ENCODE measurements around the gene ACSBG1.

The ACSBG1 gene

DNA sequence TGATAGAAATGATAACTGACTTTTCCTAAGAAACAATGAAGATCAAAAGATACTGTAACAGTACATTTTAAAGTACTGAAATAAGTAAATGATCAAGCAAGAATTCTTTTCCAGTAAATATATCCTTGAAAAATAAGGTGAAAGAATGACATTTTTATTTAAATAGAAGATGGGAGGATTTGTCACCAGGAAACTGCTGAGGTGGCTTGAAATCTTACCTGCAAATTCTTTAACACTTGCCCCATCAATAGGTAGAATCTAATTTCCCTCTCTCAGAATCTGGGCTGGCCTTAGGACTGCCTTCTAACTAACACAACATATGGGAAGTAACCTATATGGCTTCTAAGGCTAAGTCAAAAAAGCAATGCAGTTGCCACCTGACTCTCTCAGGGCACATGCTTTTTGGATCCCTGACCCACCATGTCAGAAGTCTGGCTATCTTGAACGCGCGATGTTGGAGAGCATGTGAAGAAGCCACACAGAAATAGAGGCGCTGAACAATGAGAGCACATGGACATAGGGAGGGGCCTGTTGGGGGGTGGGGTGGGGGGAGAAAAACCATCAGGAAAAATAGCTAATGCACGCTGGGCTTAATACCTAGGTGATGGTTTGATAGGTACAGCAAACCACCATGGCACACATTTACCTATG is 11.5 kb downstream of the ACSBG1 start:
- DNase-seq (ENCODE audit: low read depth) = no peak

DNA sequence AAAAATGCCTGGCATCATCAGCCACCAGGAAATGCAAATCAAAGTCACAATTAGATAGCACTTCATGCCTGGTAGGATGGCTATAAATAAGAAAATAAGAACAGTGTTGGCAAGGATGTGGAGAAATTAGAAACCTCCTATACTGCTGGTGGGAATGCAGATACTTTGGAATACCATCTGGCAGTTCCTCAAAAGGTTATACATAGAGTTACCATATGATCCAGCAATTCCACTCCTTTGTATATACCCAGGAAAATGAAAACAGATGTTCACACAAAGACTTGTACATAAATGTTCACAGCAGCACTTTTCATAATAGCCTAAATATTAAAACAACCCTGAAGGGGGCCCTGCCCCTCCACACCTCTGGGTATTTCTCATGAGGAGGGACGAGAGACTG is 13.7 kb downstream of the ACSBG1 start:
- no peak for DNase-seq (ENCODE audit: low read depth)

DNA sequence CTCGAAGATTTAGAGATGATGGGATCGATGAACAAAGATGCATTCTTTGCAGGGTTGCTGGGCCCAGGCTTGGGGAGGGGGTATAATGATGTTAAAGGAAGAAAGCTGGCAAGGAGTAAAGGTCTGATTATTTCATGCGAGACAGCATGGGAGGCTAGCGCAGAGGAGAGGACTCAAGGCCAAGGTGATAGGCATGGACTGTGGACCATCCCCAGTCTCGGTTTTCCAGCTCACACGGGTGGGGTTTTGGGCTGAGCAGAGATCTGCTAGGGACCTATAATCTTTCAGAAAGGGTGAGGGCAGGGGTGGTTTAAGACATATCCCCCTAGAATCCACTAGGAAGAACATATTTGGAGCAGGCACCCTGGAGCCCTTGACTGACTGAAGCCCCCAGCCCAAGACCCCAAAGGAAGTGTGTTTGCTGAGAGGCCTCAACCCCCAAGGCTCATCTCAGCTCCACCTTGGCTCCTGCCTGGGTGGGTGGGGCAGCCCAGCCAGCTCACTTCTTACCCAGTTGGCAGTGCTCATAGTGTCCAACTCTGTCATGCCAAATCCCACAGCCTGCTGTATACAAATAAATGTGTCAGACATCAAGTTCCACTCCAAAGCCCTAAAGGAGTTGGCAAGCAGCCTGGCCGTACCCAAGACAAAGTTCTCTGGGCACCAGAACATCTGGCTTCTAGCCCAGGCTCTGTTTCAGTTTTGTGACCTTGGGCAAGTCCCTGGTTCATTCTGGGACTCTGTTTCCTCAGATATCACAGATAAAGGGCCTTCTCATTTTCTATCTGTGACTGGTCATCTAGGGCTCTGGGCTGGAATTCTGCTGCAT is 17.9 kb downstream of the ACSBG1 start:
- DNase-seq (ENCODE audit: low read depth) = no peak

DNA sequence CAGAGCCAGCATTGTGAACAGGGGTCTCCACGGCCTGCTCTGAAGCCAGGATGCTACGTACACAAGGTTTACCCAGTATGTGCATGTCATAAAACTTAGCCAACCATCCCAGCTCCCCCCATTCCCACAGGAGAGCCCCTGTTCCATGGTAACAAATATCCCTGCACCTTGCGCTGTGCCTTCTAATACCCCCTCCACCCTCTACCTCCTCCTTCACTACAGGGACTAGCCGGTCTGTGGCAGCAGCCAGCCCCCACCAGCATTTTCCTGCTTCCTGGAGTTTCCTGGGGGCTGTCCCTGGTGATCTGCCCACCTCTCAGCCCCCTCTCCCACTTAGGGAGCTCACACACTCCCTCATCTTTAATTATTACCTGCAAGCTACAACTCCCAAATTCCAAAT is 20.4 kb downstream of the ACSBG1 start:
- no peak for DNase-seq (ENCODE audit: low read depth)

DNA sequence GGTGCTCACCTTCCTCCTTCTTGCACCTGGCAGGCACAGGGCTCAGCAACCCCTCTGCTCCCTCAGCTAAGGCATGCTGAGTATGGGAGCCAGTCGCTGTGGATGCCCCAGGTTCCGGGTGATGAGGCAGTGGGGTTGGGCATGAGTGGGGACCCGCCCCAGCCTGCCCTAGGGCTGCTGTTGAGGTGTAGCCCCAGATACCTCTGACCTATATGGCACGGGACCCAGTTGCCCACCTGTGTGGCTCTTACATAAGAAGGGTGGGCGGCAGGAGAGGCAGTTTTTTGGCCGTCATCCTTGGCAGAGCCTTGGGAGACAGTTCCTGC is 21.0 kb downstream of the ACSBG1 start:
- no peak for DNase-seq (ENCODE audit: low read depth)

DNA sequence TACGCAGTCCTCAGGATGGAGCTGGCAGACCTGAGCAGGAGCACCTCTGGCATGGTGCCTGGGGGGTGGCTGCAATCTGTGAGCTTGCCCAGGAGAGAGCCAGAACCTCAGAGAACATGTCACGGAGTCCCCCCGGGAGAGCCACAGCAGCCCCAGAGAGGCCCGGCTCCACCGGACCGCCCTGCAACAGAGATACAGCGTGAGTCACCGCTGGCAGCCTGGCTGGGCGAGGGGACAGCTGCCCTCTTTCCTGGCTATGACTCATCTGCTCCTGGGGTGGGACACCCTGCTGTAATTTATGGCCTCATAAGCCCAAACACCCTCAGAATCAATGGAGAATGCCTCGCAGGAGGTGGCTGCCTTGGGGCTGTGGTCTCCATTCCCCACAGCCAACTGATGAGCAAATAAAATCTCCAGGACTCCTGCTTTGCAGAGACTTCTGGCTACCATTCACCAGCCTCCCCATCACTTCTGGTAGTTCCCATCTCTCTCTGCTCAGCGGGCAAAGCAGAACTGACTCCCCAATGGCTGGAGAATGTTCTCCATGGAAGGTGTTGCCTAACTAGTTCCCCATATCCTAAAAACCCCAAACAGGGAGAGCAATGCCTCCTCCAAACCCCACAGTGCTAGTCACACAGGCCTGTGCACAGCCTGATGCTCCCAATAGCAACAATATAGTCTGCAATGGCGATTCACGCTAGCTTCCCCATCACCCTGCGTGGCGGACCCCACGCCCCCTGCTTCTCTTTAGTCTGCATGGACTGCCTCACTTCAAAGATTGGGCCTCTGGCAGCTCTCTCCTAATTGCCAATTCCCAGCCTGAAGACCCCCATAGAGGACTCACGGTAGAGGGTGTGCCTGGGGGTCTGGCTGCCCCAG is 21.6 kb downstream of the ACSBG1 start:
- no peak for DNase-seq (ENCODE audit: low read depth)

DNA sequence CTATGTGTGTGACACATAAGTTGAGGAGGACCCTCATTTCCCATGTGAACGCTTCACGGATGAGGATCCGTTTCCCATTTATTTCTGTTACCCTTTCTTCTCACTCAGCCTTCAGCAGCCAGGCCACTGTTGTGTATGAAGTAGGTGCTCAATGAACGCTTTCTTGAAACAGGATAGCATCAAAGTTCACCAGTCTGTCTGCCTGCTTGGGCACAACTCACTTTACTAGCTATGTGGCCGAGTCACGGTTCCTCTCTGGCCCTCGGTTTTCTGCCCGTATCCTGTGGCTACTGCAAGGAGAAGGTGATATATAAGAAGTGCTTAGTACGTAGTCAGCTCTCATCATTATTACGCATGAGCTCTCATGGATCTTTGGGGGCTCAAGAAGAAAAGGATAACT is 22.4 kb downstream of the ACSBG1 start:
- DNase-seq (ENCODE audit: low read depth) = no peak

DNA sequence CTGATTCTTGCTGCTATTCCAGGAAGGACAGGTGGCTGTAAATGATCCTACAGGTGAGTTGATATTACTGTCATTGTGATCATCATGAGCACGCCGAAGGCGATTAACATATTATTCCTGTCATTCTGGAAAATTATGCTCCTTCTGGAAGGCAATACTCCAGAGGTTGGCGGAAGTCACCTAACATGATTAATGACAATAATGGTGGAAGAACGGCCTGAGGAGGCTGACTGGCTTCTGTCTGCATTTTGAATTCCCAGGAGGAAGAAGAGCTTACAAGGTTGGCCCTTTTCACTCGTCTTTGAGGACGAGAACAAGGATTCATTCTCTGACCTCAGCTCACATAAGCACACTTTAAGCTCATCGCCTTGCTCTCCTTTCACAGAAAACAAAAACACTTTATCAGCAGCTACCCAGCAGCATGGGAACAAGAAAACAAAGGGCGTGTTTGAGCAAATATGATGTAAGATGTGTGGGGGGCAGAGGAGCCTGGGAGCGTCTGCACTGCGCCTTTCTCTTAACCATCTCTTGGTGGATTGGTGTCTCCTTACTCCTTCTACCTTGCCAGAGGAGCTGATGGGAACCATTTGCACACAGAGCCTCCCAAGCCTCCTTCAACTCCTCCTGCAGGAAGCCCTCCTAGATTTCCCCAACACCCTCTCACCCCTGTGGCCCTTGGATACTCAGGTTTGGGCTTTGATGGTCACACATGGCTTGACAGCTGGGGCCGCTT is 23.0 kb downstream of the ACSBG1 start:
- no peak for DNase-seq (ENCODE audit: low read depth)

DNA sequence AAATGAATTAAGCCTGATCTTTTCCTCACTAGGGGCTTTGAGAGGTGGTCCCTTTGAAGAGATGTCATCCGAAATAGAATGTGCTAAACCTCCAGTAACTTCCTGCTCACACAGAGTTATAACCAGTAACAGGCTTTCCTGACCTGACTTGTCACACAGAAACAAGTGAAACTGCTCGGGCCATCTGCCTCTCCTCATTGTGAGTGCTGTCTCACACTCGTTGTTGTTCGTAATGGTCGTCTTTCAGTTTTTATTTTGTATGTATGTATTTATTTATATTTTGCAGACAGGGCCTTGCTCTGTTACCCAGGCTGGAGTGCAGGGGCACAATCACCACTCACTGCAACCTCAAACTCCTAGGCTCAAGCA is 24.0 kb downstream of the ACSBG1 start:
- no peak for DNase-seq (ENCODE audit: low read depth)

DNA sequence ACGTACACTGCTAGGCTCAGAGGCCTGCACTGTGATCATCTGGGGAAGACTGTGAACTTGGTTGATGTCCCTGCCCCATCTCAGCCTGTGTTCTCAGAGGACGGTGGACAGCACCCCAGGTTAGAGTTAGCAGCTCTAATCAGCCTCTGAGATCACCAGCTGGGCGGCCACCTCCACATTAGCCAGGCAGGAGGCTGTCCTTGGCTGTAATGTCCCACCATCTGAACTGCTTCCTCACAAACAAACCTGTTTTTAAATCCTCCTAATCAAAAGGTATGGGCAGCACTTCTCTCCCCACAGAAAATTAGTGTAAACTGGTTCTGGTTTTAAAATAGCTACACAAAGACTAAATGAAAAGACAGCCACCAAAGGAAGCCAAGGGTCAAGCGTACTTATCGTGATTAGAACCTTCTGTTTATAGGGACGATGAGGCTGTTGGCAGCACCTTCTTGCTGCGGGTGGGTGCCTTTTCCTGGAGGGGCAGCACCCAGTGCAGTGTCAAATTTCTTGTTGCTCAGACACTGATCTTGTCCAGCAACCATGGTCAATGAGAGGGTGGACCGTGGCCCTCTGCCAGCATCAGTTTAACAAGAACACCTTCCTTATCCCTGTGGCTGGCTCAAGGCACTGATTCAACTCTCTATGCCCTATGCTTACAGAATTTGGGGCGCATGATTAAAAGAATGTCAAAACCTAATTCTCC is 24.6 kb downstream of the ACSBG1 start:
- no peak for DNase-seq (ENCODE audit: low read depth)

DNA sequence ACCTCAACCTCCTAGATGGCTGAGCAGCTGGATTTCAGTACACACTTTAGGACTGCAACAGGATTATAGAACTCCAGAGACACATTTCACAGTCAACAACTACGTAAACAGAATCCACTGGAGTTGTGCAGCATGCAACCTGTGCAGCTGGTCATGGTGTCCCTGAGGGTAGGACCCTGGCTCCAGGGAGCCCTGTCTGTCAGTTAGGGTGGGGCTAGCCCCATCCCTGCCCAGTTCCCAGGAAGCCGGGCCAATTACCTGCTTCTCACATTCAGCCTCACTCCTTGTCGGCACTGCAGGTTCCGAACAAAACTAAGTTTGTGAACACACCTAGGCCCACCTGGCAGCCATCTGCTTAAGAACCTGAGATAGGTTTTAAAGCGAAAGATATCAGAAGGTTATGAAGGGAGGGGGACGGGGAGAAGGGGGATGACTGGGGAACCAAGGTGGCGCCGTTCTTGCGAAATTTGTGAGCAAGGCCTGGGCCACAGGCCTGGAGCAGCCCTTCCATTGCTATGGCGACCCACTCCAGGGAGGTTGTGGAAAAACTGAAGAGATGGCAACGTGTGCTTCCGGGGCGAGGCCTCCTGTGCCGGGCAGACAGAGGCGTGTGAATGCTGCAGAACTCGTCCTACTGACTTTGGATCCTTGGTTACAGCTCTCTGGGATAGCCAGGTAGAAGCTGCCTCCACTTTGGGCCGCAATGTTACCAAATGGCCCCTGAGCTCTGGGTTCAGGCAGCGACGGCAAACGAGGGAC is 25.3 kb downstream of the ACSBG1 start:
- no peak for DNase-seq (ENCODE audit: low read depth)

DNA sequence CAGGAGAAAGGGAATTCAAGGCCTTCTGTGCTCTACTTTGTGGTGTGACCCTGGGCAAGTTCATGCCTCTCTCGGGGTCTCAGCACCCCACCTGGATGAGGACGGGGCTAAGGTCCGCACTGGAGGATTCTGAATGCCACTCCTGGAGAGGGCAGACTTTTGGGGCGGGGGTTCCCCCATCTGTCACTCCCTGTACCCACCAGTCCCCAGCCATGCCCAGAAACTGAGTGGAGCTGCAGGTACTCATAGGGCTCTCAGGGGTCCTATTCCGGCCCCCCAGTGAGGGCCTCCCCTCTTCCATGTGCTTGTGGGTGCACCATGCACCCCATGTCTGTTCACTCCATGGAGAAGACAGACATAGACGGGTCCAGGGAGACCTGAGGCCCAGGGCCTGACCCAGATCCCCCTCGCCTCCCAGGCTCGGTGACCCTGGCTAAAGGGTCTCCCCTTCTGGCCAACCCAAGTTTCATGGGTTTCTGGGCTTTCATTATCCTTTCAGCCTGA is 26.0 kb downstream of the ACSBG1 start:
- DNase-seq (ENCODE audit: low read depth) = no peak

DNA sequence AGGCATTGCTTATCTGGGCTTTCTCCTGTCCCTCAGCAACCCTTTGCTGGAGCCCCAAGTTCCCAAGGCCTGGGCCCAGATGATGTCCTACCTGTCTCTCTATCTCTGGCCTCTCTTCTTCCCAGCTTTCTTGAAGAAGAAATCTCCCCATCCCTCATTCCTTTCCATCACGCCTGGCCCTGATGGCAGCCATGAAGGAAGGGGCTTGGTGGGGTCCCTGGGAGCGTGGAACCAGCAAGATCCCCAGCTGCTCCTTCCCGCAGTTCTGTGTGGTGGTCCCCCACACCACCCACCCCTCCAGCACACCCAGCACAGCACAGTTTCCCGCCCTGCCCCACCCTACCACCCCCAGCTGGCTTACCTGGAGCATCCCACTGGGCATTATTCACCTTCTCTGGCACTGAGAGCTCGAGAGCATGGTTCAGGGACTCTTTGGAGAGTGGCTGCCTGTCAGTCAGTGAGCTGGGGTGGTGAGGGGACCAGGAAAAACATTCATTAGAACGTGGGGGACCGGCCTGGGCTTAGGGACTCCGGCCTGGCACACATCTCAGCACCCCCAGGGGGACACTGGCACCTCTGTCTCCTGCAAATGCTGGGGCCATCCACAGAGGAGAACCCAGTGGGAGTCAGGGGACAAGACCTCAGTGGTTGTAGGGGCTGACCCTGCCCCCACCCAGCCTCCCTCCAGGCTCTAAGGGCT is 26.6 kb downstream of the ACSBG1 start:
- no peak for DNase-seq (ENCODE audit: low read depth)

DNA sequence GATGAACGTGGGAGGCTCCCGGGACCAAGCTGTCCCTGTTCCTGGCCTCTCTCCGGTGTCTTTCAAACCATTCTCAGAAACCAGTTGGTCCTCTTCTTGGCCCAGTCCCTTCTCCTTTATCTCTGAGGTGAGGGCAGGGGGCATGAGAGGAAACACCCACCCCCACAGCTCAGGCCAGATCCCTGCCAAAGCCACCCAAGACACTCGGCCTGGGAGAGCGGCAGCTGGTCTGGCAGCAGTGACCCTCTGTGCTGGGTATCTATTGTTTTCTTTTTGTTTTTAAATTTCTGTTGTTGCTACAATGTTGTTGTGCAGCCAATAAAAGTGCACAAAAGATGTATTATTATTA is 27.3 kb downstream of the ACSBG1 start:
- no peak for DNase-seq (ENCODE audit: low read depth)

DNA sequence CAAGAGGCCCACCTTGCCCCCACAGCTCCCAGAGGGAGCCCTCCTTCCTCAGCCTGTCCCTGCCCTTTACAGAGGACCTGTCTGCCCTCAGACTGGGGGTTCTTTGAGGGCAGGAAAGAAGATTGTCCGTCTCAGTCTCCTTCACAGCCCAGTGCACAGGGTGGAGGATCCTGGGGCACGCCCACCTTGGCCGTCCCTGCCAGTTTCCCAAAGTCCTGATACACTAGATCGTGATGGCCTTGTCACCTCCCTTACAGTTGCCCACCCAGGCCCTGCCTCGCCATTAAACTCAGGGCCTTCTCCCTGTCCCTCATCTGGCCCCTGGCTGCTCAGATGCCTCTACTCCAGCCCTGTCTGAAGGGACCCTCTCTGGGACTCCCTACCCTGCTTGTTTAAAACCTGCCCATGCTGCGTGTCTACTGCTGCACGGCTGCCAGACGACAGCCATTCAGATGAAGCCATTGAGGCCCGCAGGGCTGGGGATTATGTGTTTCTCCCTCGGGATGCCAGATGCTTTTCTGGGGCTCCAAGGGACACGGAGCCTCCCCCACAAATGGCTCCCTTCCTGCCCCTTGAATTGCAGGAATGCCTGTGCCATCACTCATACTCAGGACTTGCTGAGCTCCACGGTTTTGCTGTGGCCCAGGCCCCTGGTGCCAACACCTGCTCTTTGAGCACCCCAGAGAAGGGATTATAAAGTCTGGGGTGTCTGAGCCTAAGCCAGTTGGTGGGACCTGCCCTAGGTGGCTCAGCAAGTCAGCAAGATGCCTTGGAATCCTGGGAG is 27.8 kb downstream of the ACSBG1 start:
- no peak for DNase-seq (ENCODE audit: low read depth)

DNA sequence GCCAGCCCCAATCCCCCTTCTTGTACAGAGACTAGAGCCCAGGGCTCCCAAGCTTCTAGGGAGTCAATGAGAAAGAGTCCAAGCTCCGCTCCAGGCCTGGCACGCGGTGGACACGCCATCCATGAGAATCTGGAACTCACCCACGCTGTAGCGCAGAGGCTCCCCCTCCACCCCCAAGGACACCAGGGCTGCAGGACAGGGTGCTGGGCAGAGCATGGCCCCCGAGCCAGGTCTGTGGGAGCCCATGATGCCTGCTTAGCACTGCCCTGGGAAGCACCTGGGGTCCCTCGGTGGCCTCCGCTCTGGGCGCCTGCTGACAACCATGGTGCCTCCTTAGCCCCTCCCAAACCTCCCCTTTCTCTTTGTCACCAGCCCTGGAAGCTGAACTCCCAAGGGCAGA is 28.5 kb downstream of the ACSBG1 start:
- DNase-seq (ENCODE audit: low read depth) = no peak

DNA sequence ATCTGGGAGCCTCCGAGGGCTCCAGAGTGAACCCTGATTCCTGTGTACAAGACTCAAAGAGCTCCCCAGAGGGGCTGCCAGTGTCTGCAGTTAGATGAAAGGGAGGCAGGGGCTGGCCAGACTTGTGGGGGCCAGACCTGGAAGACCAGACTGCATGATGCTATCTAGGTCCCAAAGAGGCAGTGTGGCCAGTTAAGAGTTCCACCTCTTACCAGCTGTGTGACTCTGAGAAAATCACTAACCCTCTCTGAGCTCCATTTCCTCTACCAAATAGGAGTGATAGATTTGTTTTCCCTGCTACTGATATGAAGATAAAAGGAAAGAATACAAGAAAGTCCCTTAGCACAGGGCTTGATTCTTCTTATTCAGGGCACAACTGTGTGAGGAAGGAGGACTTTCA is 29.0 kb downstream of the ACSBG1 start:
- DNase-seq (ENCODE audit: low read depth) = no peak

DNA sequence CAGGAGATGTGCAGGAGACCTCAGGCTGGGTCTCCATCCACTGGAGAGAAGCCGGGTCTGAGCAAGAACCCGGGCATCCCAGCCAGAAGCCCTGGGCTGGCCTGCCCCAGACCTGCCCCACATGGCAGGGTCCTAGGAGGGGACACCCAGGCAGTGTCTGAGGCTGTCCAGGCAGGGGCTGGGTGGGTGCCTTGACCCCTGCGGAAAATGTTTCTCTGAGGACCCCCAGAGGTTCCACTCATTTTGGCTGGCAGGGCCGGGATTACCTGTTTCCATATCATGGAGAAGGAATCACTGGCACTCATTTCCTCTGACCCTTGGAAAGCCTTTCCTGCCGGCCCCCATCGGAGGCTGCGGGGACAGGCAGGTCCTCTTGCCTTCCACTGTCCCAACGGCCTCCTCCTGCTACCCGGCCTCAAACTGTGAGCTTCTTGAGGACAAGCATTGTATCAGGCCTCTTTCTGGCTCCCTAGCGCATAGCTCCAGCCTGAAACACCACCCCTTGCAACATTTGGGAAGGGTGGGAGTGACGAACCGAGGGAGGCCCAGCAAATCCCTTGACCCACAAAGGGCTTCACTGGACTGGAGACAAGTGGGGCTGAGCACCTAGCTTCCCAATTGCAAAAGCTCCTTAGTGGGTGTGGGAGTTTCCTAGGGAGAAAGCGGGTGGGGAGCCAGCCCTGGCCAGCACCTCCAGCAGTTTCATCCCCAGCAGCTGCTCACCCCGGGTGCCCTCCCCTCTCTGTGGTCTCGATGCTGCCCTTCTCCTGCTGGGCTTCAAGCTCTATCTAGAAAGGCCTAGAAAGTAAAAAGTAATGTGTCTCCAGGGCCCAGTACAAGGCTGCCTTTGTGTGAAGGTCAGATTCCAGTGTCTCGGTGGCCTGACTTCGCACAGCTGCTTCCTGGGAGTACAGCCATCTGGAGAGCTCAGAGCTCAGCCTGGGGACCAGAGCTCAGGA is 29.7 kb downstream of the ACSBG1 start:
- no peak for DNase-seq (ENCODE audit: low read depth)

All from stimulated activated CD8-positive, alpha-beta memory T cell treated with anti-CD3 and anti-CD28 coated beads, Interleukin-15, amount 100 ng/mL, for 24 hours (primary cell).